Measurements from ENCODE around the gene MYO1E.
"Not testable (repeated sequence)": the region's sequence is repeated elsewhere in the genome, so short reads cannot be mapped to it uniquely, and the experiment has no call there.

The MYO1E gene

DNA sequence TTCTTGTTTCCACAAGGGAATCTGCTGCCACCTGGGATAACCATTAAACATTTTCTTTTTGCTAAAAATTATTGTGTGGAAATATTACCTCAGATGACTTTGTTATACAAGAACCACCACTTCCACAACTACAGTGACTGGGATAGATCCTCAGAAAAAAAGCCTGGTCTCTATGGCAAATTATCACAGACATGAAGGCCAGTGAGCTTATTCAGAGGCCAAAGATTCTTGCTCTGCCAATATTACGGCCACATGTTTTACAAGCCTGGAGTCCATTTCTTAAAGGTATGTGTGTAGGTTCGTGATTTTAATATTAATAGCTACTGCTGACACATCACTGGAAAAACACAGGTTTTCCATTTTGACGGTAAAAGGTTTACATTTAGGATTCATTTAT is 73.8 kb downstream of the MYO1E start:
- intact Hi-C loops (cut with DNase I), result loop anchor here (10.0 kb wide), 1 partner anchor 124 kb away; no protein-coding TSS in a partner anchor

DNA sequence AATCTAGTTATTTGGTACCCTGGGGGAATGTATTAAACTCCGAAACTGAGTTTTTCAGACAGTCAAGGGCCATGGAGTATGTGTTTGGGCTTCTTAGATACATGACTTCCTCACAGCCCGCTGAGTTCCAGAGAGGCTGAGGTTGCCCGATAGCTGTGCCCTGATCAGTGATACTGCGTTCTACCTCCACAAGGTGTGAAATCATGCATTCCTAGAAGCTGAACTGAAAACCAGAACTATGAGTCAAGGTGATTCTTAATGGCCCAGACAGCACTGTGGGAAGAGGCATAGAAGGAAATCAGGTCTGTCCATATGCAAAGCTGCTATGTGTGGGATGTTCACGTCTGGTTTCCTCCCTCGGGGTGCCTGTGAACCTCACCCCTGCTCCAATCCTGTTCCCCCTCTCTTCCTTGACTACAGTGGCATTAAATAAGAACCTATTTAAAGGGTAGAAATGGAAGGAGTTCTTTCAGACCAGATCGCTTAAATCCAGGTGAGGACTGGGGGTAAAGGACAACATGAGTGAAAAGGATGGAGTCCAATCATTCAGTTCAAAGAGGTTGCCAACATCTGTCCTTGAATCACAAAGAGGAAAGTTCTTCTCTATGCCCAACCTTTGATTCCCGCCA is 74.3 kb downstream of the MYO1E start:
- no peak for DNase-seq
- intact Hi-C loops (cut with DNase I), result loop anchor here (10.0 kb wide), 1 partner anchor 124 kb away; no protein-coding TSS in a partner anchor

More for the DNA sequence above, 73.8 kb downstream of the MYO1E start:
- DNase-seq, result no peak

DNA sequence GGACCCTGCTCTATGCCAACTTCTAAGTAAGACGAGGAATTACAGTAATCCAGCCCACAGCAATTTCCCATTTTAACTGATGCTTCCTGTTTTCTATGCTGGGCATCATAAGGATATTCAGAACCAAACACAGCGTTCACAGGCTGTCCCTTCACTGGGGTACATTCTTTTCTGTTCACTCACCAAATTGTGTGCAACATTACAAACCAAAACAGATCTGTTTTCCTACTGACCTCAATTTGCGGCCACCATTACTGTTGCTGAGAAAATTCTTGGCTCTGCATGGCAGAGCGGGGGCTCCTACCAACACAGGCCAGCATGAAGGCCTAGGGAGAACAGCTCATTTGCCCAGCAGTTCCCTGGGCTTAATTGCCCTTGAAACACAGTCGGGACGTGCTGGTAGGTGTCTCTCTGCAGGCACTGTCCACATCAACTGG is 76.5 kb downstream of the MYO1E start:
- intact Hi-C loops (cut with DNase I), result loop anchor here (10.0 kb wide), 1 partner anchor 121 kb away; no protein-coding TSS in a partner anchor
- no peak for DNase-seq

DNA sequence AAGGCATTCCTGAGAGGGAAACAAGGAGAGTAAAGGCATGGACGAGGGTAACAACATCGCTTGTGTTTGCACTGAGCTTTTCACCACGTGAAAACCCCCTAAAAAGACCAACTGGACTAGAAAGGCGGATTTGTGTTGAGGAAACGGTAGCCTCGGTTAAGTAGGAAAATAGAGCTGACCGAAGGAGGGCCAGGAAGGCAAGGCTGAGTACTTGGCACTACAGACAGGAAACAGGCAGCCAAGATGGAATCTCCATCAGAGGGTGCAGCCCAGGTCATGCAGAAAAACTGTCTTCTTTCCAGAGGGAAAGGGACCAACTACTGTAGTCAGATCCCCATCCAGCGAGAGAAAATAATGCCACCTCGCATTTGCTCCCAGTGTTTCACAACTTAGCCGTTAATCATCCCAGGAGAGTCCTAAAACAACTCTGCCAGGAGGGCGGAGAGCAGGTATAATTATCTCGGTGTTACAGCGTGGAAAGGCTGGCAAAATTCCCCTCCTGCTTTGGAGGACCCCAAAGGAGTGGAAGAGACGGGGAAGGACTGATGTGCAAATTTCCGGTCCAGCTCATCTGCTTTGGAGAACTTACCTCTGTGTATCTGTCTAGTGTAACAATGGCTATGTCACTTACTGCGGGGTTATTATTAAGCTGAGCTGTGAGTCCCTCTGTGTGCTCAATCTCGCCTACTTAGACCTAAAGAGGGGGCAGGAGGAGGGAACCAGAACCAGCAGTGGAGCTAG is 77.2 kb downstream of the MYO1E start:
- intact Hi-C loops (cut with DNase I), result loop anchor here (10.0 kb wide), 1 partner anchor 121 kb away; no protein-coding TSS in a partner anchor
- DNase-seq, result no peak

DNA sequence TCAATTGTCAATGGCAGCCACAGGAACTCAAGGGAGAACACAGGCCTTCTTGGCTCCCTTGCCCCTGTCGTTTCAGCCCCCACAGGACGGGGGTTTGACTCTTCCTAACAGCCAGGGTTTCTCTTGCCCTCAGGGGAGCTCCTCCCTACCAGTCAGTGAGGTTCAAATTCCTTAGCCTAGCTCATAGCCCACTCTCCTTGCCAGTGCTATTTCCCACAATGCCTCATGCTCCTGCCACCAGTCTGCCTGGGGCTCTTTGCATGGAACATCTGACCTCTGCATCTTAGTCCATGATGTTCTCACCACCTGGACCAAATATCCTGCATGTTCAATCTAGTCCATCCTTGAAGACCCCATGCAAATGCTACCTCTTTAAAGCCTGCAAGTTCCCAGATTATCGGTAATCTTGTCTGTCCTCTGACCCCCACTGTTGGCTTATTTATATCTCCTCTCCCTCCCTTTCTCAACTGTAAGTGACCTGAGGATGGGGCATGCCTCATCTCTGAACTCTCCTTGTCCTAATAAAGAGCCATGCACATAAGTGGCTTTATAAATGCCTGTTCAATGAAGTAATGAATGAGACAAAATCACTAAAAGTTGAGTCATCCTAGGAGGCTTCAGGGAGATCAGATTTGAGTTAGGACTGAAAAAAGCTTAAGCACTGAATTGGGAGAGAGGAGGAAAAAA is 78.0 kb downstream of the MYO1E start:
- DNase-seq, result no peak
- intact Hi-C loops (cut with DNase I), result loop anchor here (10.0 kb wide), 1 partner anchor 120 kb away; no protein-coding TSS in a partner anchor

DNA sequence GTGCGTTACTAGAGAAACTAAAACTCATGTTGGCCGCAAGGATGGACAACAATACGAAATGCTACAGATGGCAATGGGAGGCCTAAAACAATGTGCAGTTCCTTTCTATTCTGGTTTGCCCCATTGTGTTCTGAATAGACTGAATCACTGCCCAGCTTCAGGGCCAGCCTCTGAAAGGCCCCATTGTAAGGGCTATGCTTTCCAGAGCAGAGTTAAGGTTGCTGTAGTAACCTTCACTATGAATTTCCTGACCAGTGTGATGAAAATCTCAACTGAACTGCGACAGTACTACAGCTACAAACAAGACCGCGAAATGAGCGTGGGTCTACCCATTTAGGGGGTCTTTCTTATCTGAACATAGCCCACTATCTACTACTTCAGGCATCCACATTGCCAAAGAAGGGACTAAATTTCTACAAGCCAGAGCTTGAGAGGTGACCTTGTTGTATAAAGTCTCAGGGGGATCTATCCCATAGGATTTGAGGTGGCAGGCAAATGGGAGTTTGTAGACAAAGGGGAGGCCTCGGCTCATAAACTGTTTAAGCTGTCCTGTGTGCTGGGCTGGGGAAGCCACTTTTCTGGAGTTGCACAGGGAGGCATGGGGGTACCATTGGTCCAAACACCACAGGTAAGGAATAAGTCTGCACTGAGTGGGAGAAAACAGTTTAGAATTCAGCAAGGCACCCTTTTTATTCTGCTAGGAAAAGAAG is 80.1 kb downstream of the MYO1E start:
- peak in 7 of 10 donors; percentile 21 to 91 (median 57) for DNase-seq
- intact Hi-C loops (cut with DNase I), result loop anchor here (10.0 kb wide), 1 partner anchor 118 kb away; no protein-coding TSS in a partner anchor

DNA sequence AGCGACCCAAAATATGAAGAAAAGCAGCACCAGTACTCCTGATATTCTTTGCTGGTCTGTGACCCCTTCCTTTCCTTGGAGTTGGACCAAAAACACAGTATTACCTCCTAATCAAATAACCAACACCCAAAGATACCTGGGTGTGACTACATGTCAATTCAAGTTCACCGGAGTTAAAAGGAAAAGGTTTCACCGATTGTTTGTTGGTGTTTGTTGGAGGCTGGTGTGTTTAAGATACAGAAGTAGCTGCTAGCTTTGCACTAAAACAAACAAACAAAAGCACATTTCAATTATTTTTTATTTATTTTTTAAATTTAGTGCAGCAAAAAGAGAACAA is 81.5 kb downstream of the MYO1E start:
- no peak for DNase-seq
- intact Hi-C loops (cut with DNase I), result loop anchor here (10.0 kb wide), 1 partner anchor 116 kb away; no protein-coding TSS in a partner anchor

DNA sequence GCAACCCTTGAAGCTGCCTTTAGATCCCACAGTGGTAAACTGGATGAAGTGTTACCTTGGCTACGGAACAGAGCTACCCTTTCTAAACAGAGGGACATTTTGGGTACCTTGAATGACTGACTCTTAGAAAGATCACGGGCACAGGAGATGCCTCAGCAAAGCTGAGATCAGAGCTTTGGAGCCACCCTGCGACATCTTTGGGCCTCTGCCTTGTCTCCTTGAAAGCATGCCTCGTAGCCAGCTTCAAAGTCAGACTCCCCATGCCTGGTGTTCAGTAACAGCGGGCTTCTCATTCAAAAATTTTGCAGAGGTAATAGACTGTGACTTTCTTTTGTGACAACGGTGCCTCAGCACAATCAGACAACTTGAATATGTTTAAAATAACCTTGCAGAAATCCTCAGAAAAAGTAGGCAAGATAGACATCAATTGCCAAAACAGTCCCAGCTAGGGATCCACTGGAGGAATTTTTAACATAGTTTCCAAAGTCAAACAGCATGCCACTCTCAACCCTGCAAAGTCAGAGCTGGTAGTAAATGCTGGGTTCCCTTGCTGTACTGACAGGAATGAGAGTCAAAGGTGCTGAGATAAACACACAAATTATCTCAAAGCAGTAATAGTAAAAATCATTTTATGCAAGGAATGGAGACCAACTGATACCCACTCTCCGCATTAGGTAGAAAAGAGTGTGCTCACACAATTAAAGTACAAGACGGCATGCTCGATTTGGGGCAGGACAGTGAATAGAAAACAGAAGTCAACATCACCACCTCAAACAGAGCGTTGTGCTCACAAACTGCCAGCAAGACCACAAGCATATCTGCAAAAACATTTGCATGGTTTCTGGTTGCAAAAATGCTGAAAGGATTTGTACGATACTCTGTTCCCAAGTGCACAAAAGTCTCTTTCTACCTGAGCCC is 82.1 kb downstream of the MYO1E start:
- peak in 6 of 10 donors; percentile 34 to 92 (median 50) for DNase-seq
- intact Hi-C loops (cut with DNase I), result loop anchor here (10.0 kb wide), 1 partner anchor 116 kb away; no protein-coding TSS in a partner anchor

DNA sequence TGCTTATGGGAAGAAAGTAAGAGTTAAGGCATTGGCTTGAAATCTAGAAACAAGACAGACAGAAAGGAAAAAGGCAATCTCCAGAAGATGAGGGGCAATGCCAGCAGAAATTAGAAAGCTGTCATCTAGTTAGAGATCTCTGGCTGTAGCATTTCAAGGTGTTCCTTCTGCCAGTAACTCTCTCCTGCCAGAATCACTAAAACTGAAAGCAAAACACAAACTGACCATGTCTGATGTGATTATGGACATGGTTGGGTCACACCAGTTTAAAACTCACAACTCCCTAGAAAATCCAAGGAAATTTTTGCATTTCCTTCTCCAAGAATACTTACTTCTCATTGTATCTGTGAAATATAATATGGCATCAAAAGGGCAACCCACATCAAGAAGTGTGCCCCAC is 83.1 kb downstream of the MYO1E start:
- intact Hi-C loops (cut with DNase I), result no loop called here

DNA sequence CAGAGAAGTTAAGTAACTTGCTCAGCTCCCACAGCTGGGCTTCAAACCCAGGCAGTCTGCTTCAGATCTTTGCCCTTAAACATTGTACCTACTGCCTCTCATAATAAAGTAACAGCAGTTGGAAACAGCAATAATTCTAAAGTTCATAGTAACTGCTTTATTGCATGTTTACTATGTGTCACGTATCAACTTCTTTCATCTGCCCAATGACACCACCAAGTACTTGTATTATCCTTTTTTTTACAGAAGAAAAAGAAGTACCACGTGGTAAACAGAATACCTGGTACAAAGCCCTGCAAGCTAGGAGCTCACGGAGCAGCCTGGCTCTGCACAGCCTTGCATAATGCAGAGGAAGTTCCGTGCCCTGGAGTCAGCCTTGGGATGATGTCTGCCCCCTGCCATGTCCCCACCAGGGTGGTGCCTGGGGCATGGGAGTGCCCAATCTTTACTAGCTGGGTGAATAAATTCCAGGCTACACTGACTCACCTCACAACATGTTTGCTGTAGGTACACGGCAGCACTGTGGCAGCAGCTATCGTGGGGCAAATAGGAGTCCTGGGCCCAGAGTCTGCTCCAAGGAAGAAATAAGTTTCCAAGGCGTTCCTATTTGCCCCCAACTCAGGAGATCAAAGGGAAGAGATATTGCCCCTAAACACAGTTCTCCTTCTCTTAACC is 88.8 kb downstream of the MYO1E start:
- no peak for DNase-seq

More for the DNA sequence above, 83.1 kb downstream of the MYO1E start:
- no peak for DNase-seq

DNA sequence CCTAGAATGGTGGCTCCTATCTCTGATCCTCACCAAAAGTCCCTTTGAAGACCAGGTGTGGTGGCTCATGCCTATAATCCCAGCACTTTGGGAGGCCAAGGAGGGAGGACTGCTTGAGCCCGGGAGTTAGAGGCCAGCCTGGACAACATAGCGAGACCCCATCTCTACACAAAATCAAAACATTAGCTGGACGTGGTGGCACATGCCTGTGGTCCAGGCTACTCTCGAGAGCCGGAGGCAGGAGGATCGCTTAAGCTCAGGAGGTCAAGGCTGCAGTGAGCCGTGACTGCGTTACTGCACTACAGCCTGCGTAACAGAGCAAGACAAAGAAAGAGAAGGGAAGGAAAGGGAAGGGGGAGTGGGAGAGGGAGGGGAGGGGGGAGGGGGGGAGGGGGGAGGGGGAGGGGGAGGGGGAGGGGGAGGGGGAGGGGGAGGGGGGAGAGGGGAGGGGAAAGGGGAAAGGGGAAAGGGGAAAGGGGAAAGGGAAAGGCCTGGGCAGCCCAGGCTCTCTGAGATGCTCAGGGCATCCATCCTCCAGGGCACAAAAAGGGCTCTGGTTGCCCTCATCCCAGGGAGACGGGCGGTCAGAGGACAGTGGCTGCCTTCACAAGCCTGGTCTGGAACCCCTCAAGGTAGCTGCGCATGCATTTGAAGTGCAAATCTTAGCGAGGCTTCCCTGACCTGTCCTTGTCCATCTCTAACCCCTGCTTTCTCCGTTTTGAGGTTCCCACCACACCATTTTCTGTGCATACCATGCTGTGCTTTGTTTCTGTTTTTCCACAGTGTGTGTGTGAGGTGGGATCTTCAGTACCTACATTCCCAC is 89.9 kb downstream of the MYO1E start:
- DNase-seq, result no peak
- intact Hi-C loops (cut with DNase I), result no loop called here

More for the DNA sequence above, 88.8 kb downstream of the MYO1E start:
- intact Hi-C loops (cut with DNase I), result no loop called here

DNA sequence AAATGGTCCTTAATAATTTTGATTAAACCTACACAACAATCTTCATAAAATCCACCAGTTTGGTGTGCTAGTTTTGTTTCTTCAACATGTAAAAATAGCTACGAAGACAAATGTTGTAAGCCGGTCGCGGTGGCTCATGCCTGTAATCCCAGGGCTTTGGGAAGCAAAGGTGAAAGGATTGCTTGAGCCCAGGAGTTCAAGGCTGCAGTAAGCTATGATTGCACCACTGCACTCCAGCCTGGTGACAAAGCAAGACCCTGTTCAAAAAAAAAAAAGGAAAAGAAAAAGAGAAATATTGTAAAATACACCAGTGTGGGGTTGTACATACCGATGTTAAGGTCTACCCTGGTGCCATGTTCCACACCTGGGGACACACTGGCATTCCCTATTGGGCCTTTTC is 91.0 kb downstream of the MYO1E start:
- no peak for DNase-seq
- intact Hi-C loops (cut with DNase I), result no loop called here

DNA sequence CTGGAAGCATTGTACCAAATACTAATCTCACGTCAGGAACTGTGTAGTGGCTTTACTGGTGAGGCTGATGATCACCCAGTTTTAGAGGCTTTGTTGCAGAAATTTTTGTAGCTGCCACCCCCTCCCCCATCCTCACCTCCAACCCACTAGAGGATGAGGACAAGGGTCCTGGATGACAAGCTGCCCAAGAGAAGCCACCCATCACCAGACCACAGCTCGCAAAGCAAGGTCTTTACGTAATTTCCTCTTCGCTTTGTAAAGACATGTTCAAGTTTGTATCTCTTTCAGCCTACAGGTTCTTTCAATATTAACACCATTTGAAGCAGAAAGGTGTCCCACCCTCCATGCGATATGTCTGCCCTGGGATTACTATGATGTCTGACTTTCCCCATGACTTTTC is 91.8 kb downstream of the MYO1E start:
- intact Hi-C loops (cut with DNase I), result no loop called here

DNA sequence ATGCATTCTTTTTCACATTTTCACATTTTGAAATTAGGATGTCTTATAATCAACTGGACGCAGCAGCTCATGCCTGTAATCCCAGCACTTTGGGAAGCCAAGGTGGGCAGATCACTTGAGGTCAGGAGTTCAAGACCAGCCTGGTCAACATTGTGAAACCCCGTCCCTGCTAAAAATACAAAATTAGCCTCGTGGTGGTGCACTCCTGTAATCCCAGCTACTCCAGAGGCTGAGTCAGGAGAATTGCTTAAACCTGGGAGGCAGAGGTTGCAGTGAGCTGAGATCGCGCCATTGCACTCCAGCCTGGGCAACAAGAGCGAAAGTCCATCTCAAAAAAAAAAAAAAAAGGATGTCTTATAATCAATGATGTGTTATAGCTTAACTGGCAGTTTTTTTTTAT is 92.4 kb downstream of the MYO1E start:
- intact Hi-C loops (cut with DNase I); DNase-seq: not testable (repeated sequence)

More for the DNA sequence above, 91.8 kb downstream of the MYO1E start:
- no peak for DNase-seq

DNA sequence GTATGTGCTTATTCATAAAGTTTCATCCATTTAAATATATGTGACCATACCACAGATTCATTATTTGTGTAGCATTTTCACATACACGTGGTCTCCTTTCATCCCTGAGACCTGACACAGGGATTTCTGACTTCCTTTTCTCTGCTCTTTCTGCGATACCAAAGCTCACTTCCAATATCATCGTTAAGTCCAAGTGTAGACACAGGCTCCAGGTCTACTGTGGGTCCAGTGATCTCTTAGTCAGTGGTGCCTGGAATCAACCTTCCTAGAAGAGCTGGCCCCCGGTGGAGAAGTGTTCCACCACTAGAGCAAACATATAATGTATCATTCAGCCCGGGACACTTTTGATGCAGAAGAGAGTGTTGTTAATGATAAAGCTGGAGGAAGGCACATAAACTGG is 93.6 kb downstream of the MYO1E start:
- intact Hi-C loops (cut with DNase I), result no loop called here
- no peak for DNase-seq

DNA sequence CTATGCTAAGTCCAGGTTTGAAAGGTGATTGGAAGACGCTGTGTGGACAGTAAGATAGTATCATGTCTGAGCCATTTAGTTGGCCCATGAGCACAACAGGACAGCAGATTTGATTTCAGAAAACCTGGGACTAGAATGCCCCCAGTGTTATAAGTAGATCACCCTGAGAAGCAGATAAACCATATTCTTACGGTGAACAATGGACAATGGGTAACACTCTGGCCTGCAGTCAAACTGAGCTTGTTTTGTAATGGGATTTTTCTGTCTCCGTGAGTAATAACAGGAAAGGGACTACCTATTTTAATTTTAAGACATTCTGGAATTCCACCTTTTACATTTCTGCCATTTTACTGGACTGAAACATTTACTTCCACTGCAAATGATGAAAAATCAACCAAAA is 94.6 kb downstream of the MYO1E start:
- DNase-seq, result peak in 1 of 10 donors; percentile 40
- intact Hi-C loops (cut with DNase I), result no loop called here

DNA sequence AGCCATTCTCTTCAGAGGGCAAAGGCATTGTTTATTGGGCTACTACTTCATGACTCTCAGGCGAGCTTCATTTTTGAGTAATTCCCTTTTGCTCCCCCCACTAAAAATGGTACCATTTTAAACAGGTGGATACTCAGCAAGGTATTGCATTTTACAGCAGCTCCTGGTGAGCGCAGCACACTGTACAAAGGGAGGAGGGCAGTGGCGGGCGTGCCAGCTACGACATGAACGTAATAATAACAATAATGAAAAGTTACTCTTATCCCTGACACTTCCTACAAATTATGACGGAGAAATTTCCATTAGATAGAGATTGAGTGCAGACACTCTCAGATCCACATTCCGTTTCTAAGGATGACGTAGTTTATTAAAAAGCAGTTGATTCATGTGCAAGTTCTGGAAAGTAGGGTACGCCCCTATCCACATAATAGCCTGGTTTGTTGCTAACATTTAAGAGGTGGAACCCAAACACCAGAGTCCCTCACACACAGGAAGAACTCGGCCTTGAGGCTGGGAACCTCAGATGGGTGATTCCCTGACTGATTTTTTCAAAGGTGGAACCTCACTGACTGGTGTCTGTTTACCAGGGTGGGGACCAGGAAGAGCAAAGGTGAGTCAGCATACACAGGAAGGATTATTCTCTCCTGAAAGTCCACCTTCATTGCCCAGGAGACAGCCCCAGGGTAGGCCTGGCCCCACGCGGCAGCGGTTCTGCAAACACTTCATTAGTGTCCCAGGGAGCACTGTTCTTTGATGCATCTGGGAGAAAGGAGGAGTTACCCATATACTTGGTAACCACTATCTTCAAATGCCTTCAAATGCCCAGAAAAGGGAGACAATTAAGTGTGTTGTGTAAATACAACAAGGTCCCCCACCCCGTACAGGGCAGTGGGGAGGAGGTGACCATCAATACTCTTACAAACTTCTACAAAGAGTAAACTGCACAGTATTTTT is 96.2 kb downstream of the MYO1E start:
- intact Hi-C loops (cut with DNase I), result no loop called here
- no peak for DNase-seq
